D721Med (cell line): ENCODE results near the gene LAMB2.
A peak's percentile ranks its signal among the peaks of the same experiment; 100 is the strongest.

ENCODE experiments used
- DNase-seq: peaks from one replicate; pipeline ENCODE4 v3.0.0; 2011; ENCODE audit warnings: low spot score; ENCODE audit not compliant: insufficient read length
- FAIRE-seq: peaks from 2 replicates; lab custom pipeline; 2011; peaks lifted over from hg19 to GRCh38; lab: Jason Lieb, UNC
- CTCF ChIP-seq: IDR thresholded peaks from 2 replicates; pipeline ENCODE4 v1.5.1; 2012; ENCODE audit warnings: mild to moderate bottlenecking, control low read depth; ENCODE audit not compliant: insufficient read depth; ENCODE audit errors: missing control alignments

Gene LAMB2

GRCh38 chr3:49173116-49173791 lies 40.4 kb upstream of the LAMB2 start:
- FAIRE-seq (no peak), DNase-seq (no peak)
- TF ChIP-seq CTCF, result no peak

GRCh38 chr3:49172551-49173041 lies 39.7 kb upstream of the LAMB2 start:
- FAIRE-seq (no peak), DNase-seq (no peak)
- no peak for TF ChIP-seq CTCF

GRCh38 chr3:49171775-49172500 lies 39.1 kb upstream of the LAMB2 start:
- FAIRE-seq, result no peak
- no peak for DNase-seq
- no peak for TF ChIP-seq CTCF

- peak; percentile 68 for TF ChIP-seq CTCF
- FAIRE-seq (no peak), DNase-seq (peak; percentile 94)
These were observed 38.4 kb upstream of the LAMB2 start, which contains the start of gene KLHDC8B for GRCh38 chr3:49171119-49171774. TSS of gene KLHDC8B (plus strand) at chr3:49171598. CDS start at chr3:49172770, 1,172 bp downstream.

GRCh38 chr3:49170744-49171118 lies 37.9 kb upstream of the LAMB2 start:
- FAIRE-seq, result no peak
- no peak for DNase-seq
- TF ChIP-seq CTCF, result no peak

- FAIRE-seq (no peak), DNase-seq (no peak)
- no peak for TF ChIP-seq CTCF
These were observed 34.1 kb upstream of the LAMB2 start for GRCh38 chr3:49166752-49167556.
